Right cardiac atrium (tissue), 5 donors: ENCODE data around the gene CSNK1G1. TPM values are rescaled to one million over a fixed set of nuclear protein-coding genes. Genes with fewer than 3 reads are reported as not detected.
"Not testable (repeated sequence)": the region's sequence is repeated elsewhere in the genome, so short reads cannot be mapped to it uniquely, and the experiment has no call there.

ENCODE experiments used
- ATAC-seq, 2 donors: fragments of 200-7000 bp; cut with Tn5 transposase; one replicate each; pipeline versions ENCODE4 v1.8.0 to v1.9.1; 2020; ENCODE audit warnings: moderate library complexity in 2 of 2, mild to moderate bottlenecking in 1 of 2
- DNase-seq, 3 donors: peaks; one replicate each; pipeline ENCODE4 v3.0.0-alpha.2; 2020
- H3K27ac ChIP-seq: one replicate; pipeline ENCODE4 v1.5.1; 2013; ENCODE audit warnings: mild to moderate bottlenecking, low read length, control low read depth, moderate library complexity
- H3K27me3 ChIP-seq: one replicate; pipeline ENCODE4 v1.6.1; 2013; ENCODE audit not compliant: control insufficient read depth, insufficient read depth
- H3K4me1 ChIP-seq: one replicate; pipeline ENCODE4 v1.6.1; 2013; ENCODE audit warnings: low read length; ENCODE audit not compliant: control insufficient read depth, insufficient read depth
- H3K4me3 ChIP-seq: one replicate; pipeline ENCODE4 v1.5.1; 2013; ENCODE audit warnings: low read length, control low read depth
- H3K9me3 ChIP-seq: one replicate; pipeline ENCODE4 v1.6.1; 2013; ENCODE audit warnings: low read length; ENCODE audit not compliant: control insufficient read depth
- WGBS: extraction: QIAGEN DNeasy Blood & Tissue Kit; methylation state at CpG from one replicate; pipeline ENCODE4 v1.1.7; 2013; 5-methylcytosine and 5-hydroxymethylcytosine counted together
- intact Hi-C, 4 donors: fragments of 100-400 bp; cut with DNase I; formaldehyde crosslinking; loops; one replicate each; pipeline versions ENCODE4 v1.11.0 to v1.14.0; 2022 to 2023
- polyA plus RNA-seq: library from polyadenylated mRNA; stranded (reverse); fragments of 200-250 nt; gene quantifications from one replicate; pipeline ENCODE4 v1.2.3, GENCODE V29; 2013
- total RNA-seq, 4 donors: library from RNA; stranded (reverse); fragmentation: NEBNext Ultra II Directional; extraction: Animal tissue kit (Norgen Biotek cat#: 25700); gene quantifications; one replicate each; pipeline ENCODE4 v1.2.1, GENCODE V29; 2021
- donor health status: healthy with polysubstance abuse.
- donor health status: DM: no; HTN: yes; CAD: no.
- donor health status: DM: no; HTN: no; CAD: no.
- donor health status: DM: no; HTN: yes; CAD: no; lungs with severe emphysema.
- donor health status: DM: yes; HTN: yes; CAD: no.

The CSNK1G1 gene
- total and polyA plus RNA-seq, 5 donors, result 2.3 to 11.5 (median 7.7) TPM

GRCh38 chr15:64348455-64348854, 7.5 kb downstream of the CSNK1G1 start:
- ATAC-seq (no peak), DNase-seq (no peak)
- WGBS, result 85% methylated on average over 1 of the region's 1 CpG
- Histone ChIP-seq H3K4me1 (peaks cover 1% of the 10 kb centered on the region), H3K9me3 (no peaks in the 10 kb centered on the region), H3K27ac (no peak overlapping the region), H3K27me3 (no peaks in the 10 kb centered on the region), H3K4me3 (no peak overlapping the region)
- intact Hi-C loops, result no loop called here

GRCh38 chr15:64346242-64346641, 9.7 kb downstream of the CSNK1G1 start:
- H3K27ac ChIP-seq, DNase-seq, H3K4me1 ChIP-seq, ATAC-seq, intact Hi-C loops, H3K4me3 ChIP-seq, H3K9me3 ChIP-seq, H3K27me3 ChIP-seq: not testable (repeated sequence)
- WGBS, result 97% methylated on average over 6 of the region's 6 CpGs

GRCh38 chr15:64344651-64345294, 11.2 kb downstream of the CSNK1G1 start:
- Histone ChIP-seq H3K4me1 (peaks cover 1% of the 10 kb centered on the region), H3K4me3 (no peak overlapping the region), H3K9me3 (no peaks in the 10 kb centered on the region), H3K27me3 (no peaks in the 10 kb centered on the region), H3K27ac (no peak overlapping the region)
- DNase-seq, result no peak
- no peak for ATAC-seq
- intact Hi-C loops, result no loop called here

- intact Hi-C loops, result no loop called here
- Histone ChIP-seq H3K4me1 (peaks cover 2% of the 10 kb centered on the region), H3K9me3 (no peaks in the 10 kb centered on the region), H3K27me3 (no peaks in the 10 kb centered on the region), H3K27ac (no peak overlapping the region), H3K4me3 (no peak overlapping the region)
- no peak for DNase-seq
- no peak for ATAC-seq
- 90% methylated on average over 2 of the region's 2 CpGs for WGBS
Measured at GRCh38 chr15:64343841-64344240, 12.1 kb downstream of the CSNK1G1 start.

GRCh38 chr15:64343222-64343621, 12.8 kb downstream of the CSNK1G1 start:
- no peak for ATAC-seq
- H3K27me3 ChIP-seq, result no peaks in the 10 kb centered on the region
- no peak for DNase-seq
- intact Hi-C loops, result no loop called here
- H3K4me1 ChIP-seq, result peaks cover 4% of the 10 kb centered on the region
- no peak overlapping the region for H3K4me3 ChIP-seq
- H3K27ac ChIP-seq, result no peak overlapping the region
- H3K9me3 ChIP-seq, result no peaks in the 10 kb centered on the region

GRCh38 chr15:64341961-64342360, 14.0 kb downstream of the CSNK1G1 start:
- Histone ChIP-seq H3K9me3 (no peaks in the 10 kb centered on the region), H3K27ac (no peak overlapping the region), H3K4me1 (peaks cover 4% of the 10 kb centered on the region), H3K4me3 (no peak overlapping the region), H3K27me3 (no peaks in the 10 kb centered on the region)
- no peak for DNase-seq
- 88% methylated on average over 4 of the region's 4 CpGs for WGBS
- no peak for ATAC-seq
- intact Hi-C loops, result no loop called here

GRCh38 chr15:64340355-64340754, 15.6 kb downstream of the CSNK1G1 start:
- Histone ChIP-seq H3K4me3 (no peak overlapping the region), H3K4me1 (peaks cover 4% of the 10 kb centered on the region), H3K27me3 (no peaks in the 10 kb centered on the region), H3K9me3 (no peaks in the 10 kb centered on the region), H3K27ac (no peak overlapping the region)
- intact Hi-C loops, result no loop called here
- 98% methylated on average over 1 of the region's 1 CpG for WGBS
- DNase-seq (no peak), ATAC-seq (no peak)

- DNase-seq, result no peak
Measured at GRCh38 chr15:64337761-64338160, 18.2 kb downstream of the CSNK1G1 start.

GRCh38 chr15:64333986-64334929, 21.7 kb downstream of the CSNK1G1 start:
- Histone ChIP-seq H3K4me3 (no peak overlapping the region), H3K27ac (no peak overlapping the region), H3K27me3 (no peaks in the 10 kb centered on the region), H3K9me3 (no peaks in the 10 kb centered on the region), H3K4me1 (peaks cover 4% of the 10 kb centered on the region)
- DNase-seq, result no peak
- WGBS, result 72% methylated on average over 9 of the region's 9 CpGs
- no peak for ATAC-seq
- intact Hi-C loops, result no loop called here

More at GRCh38 chr15:64337761-64338160, 18.2 kb downstream of the CSNK1G1 start:
- H3K27me3 ChIP-seq, result no peaks in the 10 kb centered on the region
- no peak overlapping the region for H3K27ac ChIP-seq
- intact Hi-C loops, result no loop called here
- no peak for ATAC-seq
- 89% methylated on average over 2 of the region's 2 CpGs for WGBS
- no peak overlapping the region for H3K4me3 ChIP-seq
- no peaks in the 10 kb centered on the region for H3K9me3 ChIP-seq
- H3K4me1 ChIP-seq, result peaks cover 4% of the 10 kb centered on the region

- no peak overlapping the region for H3K27ac ChIP-seq
- ATAC-seq, result no peak
- 93% methylated on average over 2 of the region's 2 CpGs for WGBS
- H3K9me3 ChIP-seq, result no peaks in the 10 kb centered on the region
- intact Hi-C loops, result no loop called here
- no peaks in the 10 kb centered on the region for H3K27me3 ChIP-seq
- DNase-seq, result no peak
- no peaks in the 10 kb centered on the region for H3K4me1 ChIP-seq
- no peak overlapping the region for H3K4me3 ChIP-seq
Measured at GRCh38 chr15:64333516-64333915, 22.5 kb downstream of the CSNK1G1 start.

- not testable (repeated sequence) for ATAC-seq, H3K9me3 ChIP-seq
- WGBS, result 64% methylated on average over 2 of the region's 3 CpGs
Measured at GRCh38 chr15:64331668-64332067, 24.3 kb downstream of the CSNK1G1 start.

More at GRCh38 chr15:64331668-64332067, 24.3 kb downstream of the CSNK1G1 start:
- H3K4me3 ChIP-seq, DNase-seq, H3K4me1 ChIP-seq, H3K27me3 ChIP-seq, intact Hi-C loops, H3K27ac ChIP-seq: not testable (repeated sequence)
